ENCODE results near the gene SHCBP1. TPM values are rescaled to one million over a fixed set of nuclear protein-coding genes. Genes with fewer than 3 reads are reported as not detected.

The SHCBP1 gene
- total and polyA plus RNA-seq, 2 experiments from 2014 or later, result 7.3 to 14.9 TPM

- TF ChIP-seq, protein P1, sequence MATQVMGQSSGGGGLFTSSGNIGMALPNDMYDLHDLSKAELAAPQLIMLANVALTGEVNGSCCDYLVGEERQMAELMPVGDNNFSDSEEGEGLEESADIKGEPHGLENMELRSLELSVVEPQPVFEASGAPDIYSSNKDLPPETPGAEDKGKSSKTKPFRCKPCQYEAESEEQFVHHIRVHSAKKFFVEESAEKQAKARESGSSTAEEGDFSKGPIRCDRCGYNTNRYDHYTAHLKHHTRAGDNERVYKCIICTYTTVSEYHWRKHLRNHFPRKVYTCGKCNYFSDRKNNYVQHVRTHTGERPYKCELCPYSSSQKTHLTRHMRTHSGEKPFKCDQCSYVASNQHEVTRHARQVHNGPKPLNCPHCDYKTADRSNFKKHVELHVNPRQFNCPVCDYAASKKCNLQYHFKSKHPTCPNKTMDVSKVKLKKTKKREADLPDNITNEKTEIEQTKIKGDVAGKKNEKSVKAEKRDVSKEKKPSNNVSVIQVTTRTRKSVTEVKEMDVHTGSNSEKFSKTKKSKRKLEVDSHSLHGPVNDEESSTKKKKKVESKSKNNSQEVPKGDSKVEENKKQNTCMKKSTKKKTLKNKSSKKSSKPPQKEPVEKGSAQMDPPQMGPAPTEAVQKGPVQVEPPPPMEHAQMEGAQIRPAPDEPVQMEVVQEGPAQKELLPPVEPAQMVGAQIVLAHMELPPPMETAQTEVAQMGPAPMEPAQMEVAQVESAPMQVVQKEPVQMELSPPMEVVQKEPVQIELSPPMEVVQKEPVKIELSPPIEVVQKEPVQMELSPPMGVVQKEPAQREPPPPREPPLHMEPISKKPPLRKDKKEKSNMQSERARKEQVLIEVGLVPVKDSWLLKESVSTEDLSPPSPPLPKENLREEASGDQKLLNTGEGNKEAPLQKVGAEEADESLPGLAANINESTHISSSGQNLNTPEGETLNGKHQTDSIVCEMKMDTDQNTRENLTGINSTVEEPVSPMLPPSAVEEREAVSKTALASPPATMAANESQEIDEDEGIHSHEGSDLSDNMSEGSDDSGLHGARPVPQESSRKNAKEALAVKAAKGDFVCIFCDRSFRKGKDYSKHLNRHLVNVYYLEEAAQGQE (IDR thresholded peaks at IDR 0.05; ENCODE audit: unreplicated experiment), result no peak
Measured at GRCh38 chr16:46583036-46583435, 38.1 kb downstream of the SHCBP1 start (continued).

- DNase-seq (ENCODE audit: low spot score), result no peak
- no peaks in the 10 kb centered on the region for H3K4me1 ChIP-seq (ENCODE audit: insufficient read depth)
- H3K27ac ChIP-seq (ENCODE audit: low read depth), result no peak overlapping the region
- H3K4me2 ChIP-seq, result no peak overlapping the region
- peaks cover 25% of the 10 kb centered on the region for H3K79me2 ChIP-seq (replicated peaks; ENCODE audit: insufficient read depth)
- ATAC-seq, result no peak
- no peak overlapping the region for H2AFZ ChIP-seq
- no peaks in the 10 kb centered on the region for H3K9me2 ChIP-seq (ENCODE audit: insufficient read depth)
- no peaks in the 10 kb centered on the region for H3K9me3 Mint-ChIP-seq
- H3K27ac Mint-ChIP-seq, result no peak overlapping the region
- H3K27me3 ChIP-seq (ENCODE audit: insufficient read depth), result no peaks in the 10 kb centered on the region
- TF ChIP-seq ZNF331 (CRISPR knock-in tag; IDR thresholded peaks at IDR 0.05; ENCODE audit: low read depth), result no peak
- peaks cover 16% of the 10 kb centered on the region; the same call in 1 of the 2 replicates for H3K36me3 ChIP-seq (ENCODE audit: insufficient read depth)
- no peak overlapping the region for H3K4me3 Mint-ChIP-seq
- no peaks in the 10 kb centered on the region for H3K4me1 Mint-ChIP-seq
- H3F3A ChIP-seq (replicated peaks; ENCODE audit: low read depth), result no peaks in the 10 kb centered on the region
- peaks cover 7% of the 10 kb centered on the region; the same call in 1 of the 2 replicates for H4K20me1 ChIP-seq (replicated peaks; ENCODE audit: insufficient read depth)
- H3K36me3 Mint-ChIP-seq (ENCODE audit: low read depth), result peaks cover 48% of the 10 kb centered on the region
- no peaks in the 10 kb centered on the region for H3K27me3 Mint-ChIP-seq (ENCODE audit: insufficient read depth, low read depth, poor library complexity)
- no peak overlapping the region for H3K4me3 ChIP-seq
Measured at GRCh38 chr16:46582313-46582712, 38.9 kb downstream of the SHCBP1 start.

DNA sequence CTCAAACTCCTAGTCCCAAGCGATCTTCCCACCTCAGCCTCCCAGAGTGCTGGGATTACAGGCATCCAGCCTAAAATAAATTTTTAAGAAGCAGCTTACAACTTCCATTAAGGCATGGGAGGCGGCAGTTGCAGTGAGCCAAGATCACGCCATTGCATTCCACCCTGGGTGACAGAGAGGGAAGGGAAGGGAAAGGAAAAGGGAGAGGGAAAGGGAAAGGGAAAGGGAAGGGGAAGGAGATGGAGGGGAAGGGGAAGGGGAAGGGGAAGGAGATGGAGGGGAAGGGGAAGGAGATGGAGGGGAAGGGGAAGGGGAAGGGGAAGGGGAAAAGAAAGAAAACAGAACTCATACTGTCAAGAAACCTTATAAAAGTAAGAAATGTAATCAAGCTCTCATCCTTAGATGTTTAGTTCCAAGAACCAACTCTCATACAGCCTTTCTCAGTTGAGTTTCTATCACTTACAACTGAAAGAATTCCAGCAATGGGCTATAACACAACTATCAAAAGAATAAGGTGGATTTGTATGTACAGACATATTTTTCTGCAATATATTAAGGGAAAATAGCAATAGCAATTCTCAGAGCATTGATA, 43.1 kb downstream of the SHCBP1 start:
- Mint-ChIP-seq H3K9me3 (no peaks in the 10 kb centered on the region), H3K4me3 (no peak overlapping the region), H3K36me3 (ENCODE audit: low read depth) (peaks cover 19% of the 10 kb centered on the region), H3K27me3 (ENCODE audit: insufficient read depth, low read depth, poor library complexity) (peaks cover 3% of the 10 kb centered on the region), H3K4me1 (no peaks in the 10 kb centered on the region; the same call in 2 of the 3 replicates), H3K27ac (no peak overlapping the region)
- Histone ChIP-seq H3K79me2 (replicated peaks; ENCODE audit: insufficient read depth) (no peaks in the 10 kb centered on the region), H3K27ac (ENCODE audit: low read depth) (no peak overlapping the region), H2AFZ (no peak overlapping the region), H3K36me3 (ENCODE audit: insufficient read depth) (0 out of 2 replicates have a peak, but pooled peaks cover 8% of the 10 kb centered on the region), H3K4me3 (no peak overlapping the region), H3F3A (replicated peaks; ENCODE audit: low read depth) (no peaks in the 10 kb centered on the region), H3K27me3 (ENCODE audit: insufficient read depth) (no peaks in the 10 kb centered on the region), H3K4me2 (no peak overlapping the region), H3K4me1 (ENCODE audit: insufficient read depth) (no peaks in the 10 kb centered on the region), H3K9me2 (ENCODE audit: insufficient read depth) (no peaks in the 10 kb centered on the region), H4K20me1 (replicated peaks; ENCODE audit: insufficient read depth) (0 out of 2 replicates have a peak, but pooled peaks cover 4% of the 10 kb centered on the region)
- ATAC-seq, result no peak
- no peak for DNase-seq (ENCODE audit: low spot score)
- TF ChIP-seq STAT1 (IDR thresholded peaks at IDR 0.05; ENCODE audit: unreplicated experiment) (no peak), ZNF331 (CRISPR knock-in tag; IDR thresholded peaks at IDR 0.05; ENCODE audit: low read depth) (no peak), ZNF114 (CRISPR knock-in tag; IDR thresholded peaks at IDR 0.05) (no peak), JUNB (IDR thresholded peaks at IDR 0.05; ENCODE audit: unreplicated experiment) (no peak), POLR2AphosphoS5 (IDR thresholded peaks at IDR 0.05; ENCODE audit: low read depth) (no peak), NANOG (IDR thresholded peaks at IDR 0.05; ENCODE audit: borderline replicate concordance) (no peak), EZH2phosphoT487 (IDR thresholded peaks at IDR 0.05; ENCODE audit: unreplicated experiment) (no peak), ETS1 (IDR thresholded peaks at IDR 0.05) (no peak), EZH2 (IDR thresholded peaks at IDR 0.05; ENCODE audit: low read depth, unreplicated experiment) (no peak), CREB1 (CRISPR knock-in tag; IDR thresholded peaks at IDR 0.05; ENCODE audit: low read depth) (no peak)
- TF ChIP-seq, protein P1 (IDR thresholded peaks at IDR 0.05; ENCODE audit: unreplicated experiment), result no peak
- TF ChIP-seq, protein P2, sequence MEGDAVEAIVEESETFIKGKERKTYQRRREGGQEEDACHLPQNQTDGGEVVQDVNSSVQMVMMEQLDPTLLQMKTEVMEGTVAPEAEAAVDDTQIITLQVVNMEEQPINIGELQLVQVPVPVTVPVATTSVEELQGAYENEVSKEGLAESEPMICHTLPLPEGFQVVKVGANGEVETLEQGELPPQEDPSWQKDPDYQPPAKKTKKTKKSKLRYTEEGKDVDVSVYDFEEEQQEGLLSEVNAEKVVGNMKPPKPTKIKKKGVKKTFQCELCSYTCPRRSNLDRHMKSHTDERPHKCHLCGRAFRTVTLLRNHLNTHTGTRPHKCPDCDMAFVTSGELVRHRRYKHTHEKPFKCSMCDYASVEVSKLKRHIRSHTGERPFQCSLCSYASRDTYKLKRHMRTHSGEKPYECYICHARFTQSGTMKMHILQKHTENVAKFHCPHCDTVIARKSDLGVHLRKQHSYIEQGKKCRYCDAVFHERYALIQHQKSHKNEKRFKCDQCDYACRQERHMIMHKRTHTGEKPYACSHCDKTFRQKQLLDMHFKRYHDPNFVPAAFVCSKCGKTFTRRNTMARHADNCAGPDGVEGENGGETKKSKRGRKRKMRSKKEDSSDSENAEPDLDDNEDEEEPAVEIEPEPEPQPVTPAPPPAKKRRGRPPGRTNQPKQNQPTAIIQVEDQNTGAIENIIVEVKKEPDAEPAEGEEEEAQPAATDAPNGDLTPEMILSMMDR (conservative IDR thresholded peaks at IDR 0.05; ENCODE audit: low read depth in 2 of 2), result no peak
